HEK293T (cell line): ENCODE measurements around the gene SLC9A7.

Experiments used
- ARNT ChIP-seq: fragments of 450-650 bp; IDR thresholded peaks from 2 replicates; pipeline ENCODE4 v1.6.1; 2017; ENCODE audit warnings: mild to moderate bottlenecking
- BHLHE40 ChIP-seq: fragments of 450-650 bp; IDR thresholded peaks from 2 replicates; pipeline ENCODE4 v1.6.1; 2016; ENCODE audit warnings: mild to moderate bottlenecking, moderate library complexity, borderline replicate concordance
- NFRKB ChIP-seq: fragments of 450-650 bp; IDR thresholded peaks from 2 replicates; pipeline ENCODE4 v1.6.1; 2016; ENCODE audit warnings: mild to moderate bottlenecking, moderate library complexity
- SP1 ChIP-seq: fragments of 450-650 bp; IDR thresholded peaks from 2 replicates; pipeline ENCODE4 v1.6.1; 2017

DNA sequence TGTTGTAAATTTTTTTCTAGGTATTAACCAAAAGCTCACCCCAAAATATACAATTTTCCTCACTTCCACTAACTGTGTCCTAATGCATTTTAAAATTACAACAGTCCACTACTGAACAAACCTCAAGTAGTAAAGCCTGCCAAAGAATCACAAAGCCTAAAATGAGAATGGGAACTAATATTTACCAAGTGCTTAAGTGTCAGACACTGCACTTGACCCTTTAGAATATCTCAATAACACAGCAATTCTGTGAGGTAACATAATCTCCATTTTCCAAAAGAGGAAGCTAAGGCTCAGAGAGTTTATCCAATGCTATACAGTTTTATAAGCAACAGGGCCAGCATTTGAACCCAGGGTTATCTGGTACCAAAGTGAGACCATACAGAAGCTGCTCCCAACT lies 4.9 kb downstream of the SLC9A7 start:
- no peak for TF ChIP-seq ARNT
- TF ChIP-seq BHLHE40: no peak
- TF ChIP-seq NFRKB: no peak
- no peak for TF ChIP-seq SP1
